H1 (cell line): ENCODE data around the gene CGNL1. TPM values are rescaled to one million over a fixed set of nuclear protein-coding genes. Genes with fewer than 3 reads are reported as not detected.

Source experiments
- BACH1 ChIP-seq: IDR thresholded peaks from 2 replicates; pipeline ENCODE4 v1.6.1; 2012; ENCODE audit warnings: low read length, improper control_type of control experiment
- CBX5 ChIP-seq: fragments of 300-800, 300-1000 bp; sonication (generic); IDR thresholded peaks from 2 replicates; pipeline ENCODE4 v1.7.1; 2016; ENCODE audit warnings: antibody characterized with exemption, low read length, low read depth
- CEBPB ChIP-seq: IDR thresholded peaks from 2 replicates; pipeline ENCODE4 v1.6.1; 2012; ENCODE audit warnings: low read depth, low read length
- CTCF ChIP-seq, 3 experiments: IDR thresholded peaks; 1 replicate in 2 of 3; 2 replicates in 1 of 3; pipeline versions ENCODE4 v1.5.1 to v1.6.1; 2011; ENCODE audit warnings: low read length in 3 of 3, mild to moderate bottlenecking in 3 of 3, inconsistent platforms in 2 of 3, low read depth in 1 of 3, moderate library complexity in 1 of 3; ENCODE audit not compliant: insufficient read depth in 1 of 3; ENCODE audit errors: control extremely low read depth in 1 of 3
- EZH2 ChIP-seq: fragments of 200-600 bp; sonication (generic); IDR thresholded peaks from 2 replicates; pipeline ENCODE4 v1.7.1; 2012; ENCODE audit warnings: low read depth, mild to moderate bottlenecking, moderate library complexity, low read length, inconsistent platforms; ENCODE audit not compliant: severe bottlenecking
- KDM4A ChIP-seq: IDR thresholded peaks from one replicate; pipeline ENCODE4 v1.7.1; 2012; ENCODE audit warnings: low read depth, mild to moderate bottlenecking, moderate library complexity, low read length, inconsistent platforms; ENCODE audit not compliant: severe bottlenecking
- PHF8 ChIP-seq: fragments of 200-600 bp; sonication (generic); conservative IDR thresholded peaks from 2 replicates; pipeline ENCODE4 v1.7.1; 2012; ENCODE audit warnings: low read depth, mild to moderate bottlenecking, inconsistent platforms, low read length, moderate library complexity
- SIN3A ChIP-seq, 2 experiments: IDR thresholded peaks in 1 of 2; conservative IDR thresholded peaks in 1 of 2; 2 replicates each; pipeline ENCODE4 v1.6.1; 2011 to 2012; ENCODE audit warnings: low read length in 2 of 2, improper control_type of control experiment in 1 of 2, low read depth in 1 of 2, mild to moderate bottlenecking in 1 of 2
- TEAD4 ChIP-seq: IDR thresholded peaks from 2 replicates; pipeline ENCODE4 v1.6.1; 2012; ENCODE audit warnings: low read depth, low read length, inconsistent platforms, mixed read lengths
- USF2 ChIP-seq: IDR thresholded peaks from 2 replicates; pipeline ENCODE4 v1.6.1; 2011; ENCODE audit warnings: low read length, improper control_type of control experiment
- ZNF274 ChIP-seq: IDR thresholded peaks from 2 replicates; pipeline ENCODE4 v1.7.0; 2012; ENCODE audit warnings: low read length, borderline replicate concordance; ENCODE audit errors: extremely low read depth
- polyA plus RNA-seq, 7 experiments: library from polyadenylated mRNA; depleted of rRNA in 3 of 7; stranded (reverse) in 5 of 7; unstranded in 2 of 7; fragments of >200 nt in 5 of 7; fragments of 200-250 nt in 2 of 7; gene quantifications; 1 replicate in 5 of 7; 2 replicates in 1 of 7; 4 replicates in 1 of 7; pipeline versions ENCODE4 v1.2.1 to v1.2.3, GENCODE V29; 2011 to 2013; ENCODE audit warnings: missing spikeins in 2 of 7, mixed read lengths in 2 of 7
- total RNA-seq: library from RNA; stranded (reverse); fragmentation: NEBNext Ultra II Directional; extraction: Animal tissue kit (Norgen Biotek cat#: 25700); gene quantifications from 2 replicates; pipeline ENCODE4 v1.2.1, GENCODE V29; 2021

Gene CGNL1
- total and polyA plus RNA-seq, 2 of the 8 experiments (the other 6 are each of a cell fraction or from before 2014, with no cell fraction given): 21.8 to 75.6 TPM

GRCh38 chr15:57551715-57552677 lies 175.7 kb downstream of the CGNL1 start (continued):
- no peak for TF ChIP-seq EZH2
- TF ChIP-seq SIN3A (conservative IDR thresholded peaks at IDR 0.05 in 1 of 2, IDR thresholded peaks at IDR 0.05 in 1 of 2; ENCODE audit: low read depth in 1 of 2, low read length in 2 of 2): 0 out of 4 replicates have a peak, but pooled peaks have one; percentile 33 to 82
- TF ChIP-seq USF2: no peak
- no peak for TF ChIP-seq CEBPB
- peak; percentile 97 for TF ChIP-seq TEAD4
- TF ChIP-seq ZNF274: no peak
- no peak for TF ChIP-seq PHF8
- TF ChIP-seq CBX5: no peak
- no peak for TF ChIP-seq KDM4A
- TF ChIP-seq CTCF (IDR thresholded peaks at IDR 0.05; ENCODE audit: control extremely low read depth in 1 of 3, insufficient read depth in 1 of 3, low read depth in 1 of 3, low read length in 3 of 3): no peak
- no peak for TF ChIP-seq BACH1
